ENCODE measurements around the gene KPNA2. TPM values are rescaled to one million over a fixed set of nuclear protein-coding genes. Genes with fewer than 3 reads are reported as not detected.

Gene KPNA2
- total and polyA plus RNA-seq, 2 of the 8 experiments (the other 6 are each of a cell fraction or from before 2014, with no cell fraction given) = 413 to 612 TPM

GRCh38 chr17:68053231-68054013 lies 17.9 kb downstream of the KPNA2 start (continued):
- TF ChIP-seq CHD7 (IDR thresholded peaks at IDR 0.05; ENCODE audit: insufficient replicate concordance, low read length) (no peak), JUN (IDR thresholded peaks at IDR 0.05; ENCODE audit: low read depth, low read length) (no peak), EP300 (IDR thresholded peaks at IDR 0.05; ENCODE audit: borderline replicate concordance in 1 of 2, low read depth in 2 of 2, low read length in 2 of 2) (no peak), CHD2 (IDR thresholded peaks at IDR 0.05; ENCODE audit: low read length) (no peak), CHD1 (IDR thresholded peaks at IDR 0.05; ENCODE audit: low read depth, low read length) (no peak), YY1 (IDR thresholded peaks at IDR 0.05; ENCODE audit: low read depth, low read length) (no peak), POU5F1 (IDR thresholded peaks at IDR 0.05; ENCODE audit: low read depth, low read length) (no peak), RAD21 (IDR thresholded peaks at IDR 0.05 in 1 of 2, conservative IDR thresholded peaks at IDR 0.05 in 1 of 2; ENCODE audit: low read depth in 2 of 2, low read length in 2 of 2) (no peak), ATF3 (IDR thresholded peaks at IDR 0.05; ENCODE audit: insufficient read depth, low read depth, low read length) (no peak)

All from H1 (cell line).